Measurements from ENCODE around the gene EID2B.

Gene EID2B

DNA sequence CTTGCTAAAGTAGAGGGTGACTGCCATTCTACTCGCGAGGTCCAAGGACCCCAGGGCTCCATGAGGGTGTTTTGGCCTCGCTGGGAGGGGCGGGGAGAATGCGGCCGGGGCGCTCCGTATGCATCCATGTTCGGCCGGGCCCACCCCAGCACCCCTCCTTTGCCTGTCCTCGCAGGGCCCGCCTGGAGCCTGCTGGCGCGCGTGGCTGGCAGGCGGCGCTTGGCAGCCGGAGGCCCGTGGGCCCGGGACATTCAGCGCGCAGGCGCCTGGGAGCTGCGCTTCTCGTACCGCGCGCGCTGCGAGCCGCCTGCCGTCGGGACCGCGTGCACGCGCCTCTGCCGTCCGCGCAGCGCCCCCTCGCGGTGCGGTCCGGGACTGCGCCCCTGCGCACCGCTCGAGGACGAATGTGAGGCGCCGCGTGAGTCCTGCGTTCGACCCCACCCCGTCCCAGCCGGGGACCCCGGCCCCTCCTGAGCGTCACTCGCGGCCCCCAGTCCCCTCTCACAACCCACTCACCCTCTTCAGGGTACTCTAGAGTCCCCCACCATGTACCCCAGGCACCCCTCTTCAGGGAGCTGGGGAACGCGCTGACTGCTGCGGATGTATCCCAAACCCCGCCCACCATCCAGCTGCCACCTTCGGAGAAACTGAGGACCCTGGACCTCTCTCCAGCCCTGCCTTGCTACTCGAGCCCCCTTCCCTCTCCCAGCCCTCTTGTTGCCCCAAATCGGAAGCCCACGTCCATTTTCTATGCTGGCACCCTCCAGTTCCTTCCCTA, 29.8 kb downstream of the EID2B start (continued):
- TF ChIP-seq, protein P1, sequence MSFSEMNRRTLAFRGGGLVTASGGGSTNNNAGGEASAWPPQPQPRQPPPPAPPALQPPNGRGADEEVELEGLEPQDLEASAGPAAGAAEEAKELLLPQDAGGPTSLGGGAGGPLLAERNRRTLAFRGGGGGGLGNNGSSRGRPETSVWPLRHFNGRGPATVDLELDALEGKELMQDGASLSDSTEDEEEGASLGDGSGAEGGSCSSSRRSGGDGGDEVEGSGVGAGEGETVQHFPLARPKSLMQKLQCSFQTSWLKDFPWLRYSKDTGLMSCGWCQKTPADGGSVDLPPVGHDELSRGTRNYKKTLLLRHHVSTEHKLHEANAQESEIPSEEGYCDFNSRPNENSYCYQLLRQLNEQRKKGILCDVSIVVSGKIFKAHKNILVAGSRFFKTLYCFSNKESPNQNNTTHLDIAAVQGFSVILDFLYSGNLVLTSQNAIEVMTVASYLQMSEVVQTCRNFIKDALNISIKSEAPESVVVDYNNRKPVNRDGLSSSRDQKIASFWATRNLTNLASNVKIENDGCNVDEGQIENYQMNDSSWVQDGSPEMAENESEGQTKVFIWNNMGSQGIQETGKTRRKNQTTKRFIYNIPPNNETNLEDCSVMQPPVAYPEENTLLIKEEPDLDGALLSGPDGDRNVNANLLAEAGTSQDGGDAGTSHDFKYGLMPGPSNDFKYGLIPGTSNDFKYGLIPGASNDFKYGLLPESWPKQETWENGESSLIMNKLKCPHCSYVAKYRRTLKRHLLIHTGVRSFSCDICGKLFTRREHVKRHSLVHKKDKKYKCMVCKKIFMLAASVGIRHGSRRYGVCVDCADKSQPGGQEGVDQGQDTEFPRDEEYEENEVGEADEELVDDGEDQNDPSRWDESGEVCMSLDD (tag by site-specific recombination; IDR thresholded peaks at IDR 0.05): peak; percentile 85
- TF ChIP-seq ZFP37 (tag by site-specific recombination; IDR thresholded peaks at IDR 0.05): 0 out of 2 replicates have a peak, but pooled peaks have one; percentile 24
- 0 out of 2 replicates have a peak, but pooled peaks have one; percentile 63 for TF ChIP-seq ZNF785 (tag by site-specific recombination; IDR thresholded peaks at IDR 0.05)
- 0 out of 2 replicates have a peak, but pooled peaks have one; percentile 8 for TF ChIP-seq ZNF280C (tag by site-specific recombination; IDR thresholded peaks at IDR 0.05)
- peak; percentile 72; the same call in 1 of the 2 replicates for TF ChIP-seq ZNF596 (tag by site-specific recombination; IDR thresholded peaks at IDR 0.05)
- TF ChIP-seq ZFHX2 (tag by site-specific recombination; conservative IDR thresholded peaks at IDR 0.05): peak; percentile 7; the same call in 1 of the 2 replicates
- peak; percentile 55 for TF ChIP-seq GLIS2 (tag by site-specific recombination; IDR thresholded peaks at IDR 0.05)
- peak; percentile 75 for TF ChIP-seq SETDB1 (IDR thresholded peaks at IDR 0.05; ENCODE audit: insufficient read length, low read length)
- TF ChIP-seq ZBTB17 (tag by site-specific recombination; IDR thresholded peaks at IDR 0.05): no peak
- TF ChIP-seq, protein P2, sequence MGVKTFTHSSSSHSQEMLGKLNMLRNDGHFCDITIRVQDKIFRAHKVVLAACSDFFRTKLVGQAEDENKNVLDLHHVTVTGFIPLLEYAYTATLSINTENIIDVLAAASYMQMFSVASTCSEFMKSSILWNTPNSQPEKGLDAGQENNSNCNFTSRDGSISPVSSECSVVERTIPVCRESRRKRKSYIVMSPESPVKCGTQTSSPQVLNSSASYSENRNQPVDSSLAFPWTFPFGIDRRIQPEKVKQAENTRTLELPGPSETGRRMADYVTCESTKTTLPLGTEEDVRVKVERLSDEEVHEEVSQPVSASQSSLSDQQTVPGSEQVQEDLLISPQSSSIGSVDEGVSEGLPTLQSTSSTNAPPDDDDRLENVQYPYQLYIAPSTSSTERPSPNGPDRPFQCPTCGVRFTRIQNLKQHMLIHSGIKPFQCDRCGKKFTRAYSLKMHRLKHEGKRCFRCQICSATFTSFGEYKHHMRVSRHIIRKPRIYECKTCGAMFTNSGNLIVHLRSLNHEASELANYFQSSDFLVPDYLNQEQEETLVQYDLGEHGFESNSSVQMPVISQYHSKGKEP (tag by site-specific recombination; IDR thresholded peaks at IDR 0.05): peak; percentile 83
- peak; percentile 54; the same call in 1 of the 2 replicates for TF ChIP-seq ZBTB8A (tag by site-specific recombination; IDR thresholded peaks at IDR 0.05)
- TF ChIP-seq ZBTB48 (tag by site-specific recombination; IDR thresholded peaks at IDR 0.05): 0 out of 2 replicates have a peak, but pooled peaks have one; percentile 20
- TF ChIP-seq ZNF214 (tag by site-specific recombination; IDR thresholded peaks at IDR 0.05; ENCODE audit: borderline replicate concordance): no peak
- TF ChIP-seq ZNF585B (tag by site-specific recombination; IDR thresholded peaks at IDR 0.05): 0 out of 2 replicates have a peak, but pooled peaks have one; percentile 1
- peak; percentile 35; the same call in 1 of the 2 replicates for TF ChIP-seq RBAK (tag by site-specific recombination; IDR thresholded peaks at IDR 0.05)
- TF ChIP-seq ZNF560 (tag by site-specific recombination; IDR thresholded peaks at IDR 0.05; ENCODE audit: borderline replicate concordance): peak; percentile 51; the same call in 1 of the 2 replicates
- TF ChIP-seq ZSCAN30 (tag by site-specific recombination; IDR thresholded peaks at IDR 0.05): peak; percentile 99
- TF ChIP-seq, protein P3, sequence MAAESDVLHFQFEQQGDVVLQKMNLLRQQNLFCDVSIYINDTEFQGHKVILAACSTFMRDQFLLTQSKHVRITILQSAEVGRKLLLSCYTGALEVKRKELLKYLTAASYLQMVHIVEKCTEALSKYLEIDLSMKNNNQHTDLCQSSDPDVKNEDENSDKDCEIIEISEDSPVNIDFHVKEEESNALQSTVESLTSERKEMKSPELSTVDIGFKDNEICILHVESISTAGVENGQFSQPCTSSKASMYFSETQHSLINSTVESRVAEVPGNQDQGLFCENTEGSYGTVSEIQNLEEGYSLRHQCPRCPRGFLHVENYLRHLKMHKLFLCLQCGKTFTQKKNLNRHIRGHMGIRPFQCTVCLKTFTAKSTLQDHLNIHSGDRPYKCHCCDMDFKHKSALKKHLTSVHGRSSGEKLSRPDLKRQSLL (tag by site-specific recombination; IDR thresholded peaks at IDR 0.05): peak; percentile 70
- no peak for TF ChIP-seq ZNF155 (tag by site-specific recombination; IDR thresholded peaks at IDR 0.05)
- TF ChIP-seq, protein P4, sequence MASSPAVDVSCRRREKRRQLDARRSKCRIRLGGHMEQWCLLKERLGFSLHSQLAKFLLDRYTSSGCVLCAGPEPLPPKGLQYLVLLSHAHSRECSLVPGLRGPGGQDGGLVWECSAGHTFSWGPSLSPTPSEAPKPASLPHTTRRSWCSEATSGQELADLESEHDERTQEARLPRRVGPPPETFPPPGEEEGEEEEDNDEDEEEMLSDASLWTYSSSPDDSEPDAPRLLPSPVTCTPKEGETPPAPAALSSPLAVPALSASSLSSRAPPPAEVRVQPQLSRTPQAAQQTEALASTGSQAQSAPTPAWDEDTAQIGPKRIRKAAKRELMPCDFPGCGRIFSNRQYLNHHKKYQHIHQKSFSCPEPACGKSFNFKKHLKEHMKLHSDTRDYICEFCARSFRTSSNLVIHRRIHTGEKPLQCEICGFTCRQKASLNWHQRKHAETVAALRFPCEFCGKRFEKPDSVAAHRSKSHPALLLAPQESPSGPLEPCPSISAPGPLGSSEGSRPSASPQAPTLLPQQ (tag by site-specific recombination; IDR thresholded peaks at IDR 0.05): peak; percentile 98
- TF ChIP-seq KLF7 (tag by site-specific recombination; IDR thresholded peaks at IDR 0.05; ENCODE audit: borderline replicate concordance): peak; percentile 39; the same call in 1 of the 2 replicates
- no peak for TF ChIP-seq ZNF701 (tag by site-specific recombination; IDR thresholded peaks at IDR 0.05)
- TF ChIP-seq PATZ1 (tag by site-specific recombination; IDR thresholded peaks at IDR 0.05): peak; percentile 38; the same call in 1 of the 2 replicates
- TF ChIP-seq ZNF404 (tag by site-specific recombination; IDR thresholded peaks at IDR 0.05): no peak
